Gastrocnemius medialis (tissue), 4 donors: ENCODE data around the gene PFDN1. TPM values are rescaled to one million over a fixed set of nuclear protein-coding genes. Genes with fewer than 3 reads are reported as not detected.

Source experiments
- ATAC-seq, 2 donors: fragments of 150-250 bp; one replicate each; pipeline ENCODE4 v1.9.1; 2016
- DNase-seq, 2 donors: peaks; one replicate each; pipeline ENCODE4 v3.0.0-alpha.2; 2019
- H3K27ac ChIP-seq, 4 donors: fragments of 200-600 bp; sonication (generic); 1 replicate in 1 of 4; 2 replicates in 3 of 4; pipeline ENCODE4 v1.5.1; 2016 to 2018; ENCODE audit warnings: mild to moderate bottlenecking in 2 of 4, moderate library complexity in 1 of 4
- H3K27me3 ChIP-seq, 3 donors: fragments of 200-600 bp; sonication (generic) in 2 of 3; 1 replicate in 1 of 3; 2 replicates in 2 of 3; pipeline versions ENCODE4 v1.5.1 to v1.6.0; 2016 to 2019; ENCODE audit warnings: mild to moderate bottlenecking in 1 of 3, moderate library complexity in 1 of 3
- H3K36me3 ChIP-seq, 2 donors: fragments of 200-600 bp; sonication (generic) in 1 of 2; one replicate each; pipeline ENCODE4 v1.5.1; 2017 to 2018
- H3K4me1 ChIP-seq, 2 donors: fragments of 200-600 bp; sonication (generic) in 1 of 2; one replicate each; pipeline ENCODE4 v1.5.1; 2016 to 2017; ENCODE audit warnings: mild to moderate bottlenecking in 2 of 2
- H3K4me3 ChIP-seq, 4 donors: fragments of 200-600 bp; sonication (generic) in 3 of 4; 1 replicate in 1 of 4; 2 replicates in 3 of 4; pipeline ENCODE4 v1.5.1; 2016 to 2019; ENCODE audit warnings: mild to moderate bottlenecking in 2 of 4
- H3K9me3 ChIP-seq, 3 donors: fragments of 200-600 bp; sonication (generic) in 2 of 3; 1 replicate in 1 of 3; 2 replicates in 2 of 3; pipeline ENCODE4 v1.5.1; 2016 to 2019
- CTCF ChIP-seq, 5 experiments: fragments of 450-650 bp in 3 of 5; fragments of 200-600 bp in 2 of 5; sonication (generic) in 2 of 5; IDR thresholded peaks in 4 of 5; conservative IDR thresholded peaks in 1 of 5; 1 replicate in 4 of 5; 2 replicates in 1 of 5; pipeline ENCODE4 v1.5.1; 2016 to 2019; ENCODE audit warnings: antibody characterized with exemption in 5 of 5, mild to moderate bottlenecking in 3 of 5, moderate library complexity in 3 of 5
- POLR2A ChIP-seq, 2 donors: fragments of 450-650 bp; IDR thresholded peaks; one replicate each; pipeline ENCODE4 v1.6.1; 2017; ENCODE audit warnings: antibody characterized with exemption in 2 of 2, mild to moderate bottlenecking in 2 of 2, moderate library complexity in 2 of 2
- in situ Hi-C, 4 donors: fragments of 200-750 bp; cut with MboI; loops; one replicate each; pipeline versions ENCODE4 v1.15.0 to v1.8.0; 2017; ENCODE audit warnings: low sequenced_read_pairs in 4 of 4
- intact Hi-C: fragments of 100-400 bp; cut with DNase I; formaldehyde crosslinking; loops from one replicate; pipeline ENCODE4 v1.15.1; 2023; ENCODE audit warnings: low total_unique reads
- total RNA-seq, 4 donors: library from RNA; depleted of rRNA; stranded (reverse); fragments of >200 nt; gene quantifications; one replicate each; pipeline versions ENCODE4 v1.1.0 to v1.2.3, GENCODE V29; 2016

PFDN1 gene
- total RNA-seq, 4 donors from 2014 or later: 47.9 to 81.0 (median 77.9) TPM

DNA sequence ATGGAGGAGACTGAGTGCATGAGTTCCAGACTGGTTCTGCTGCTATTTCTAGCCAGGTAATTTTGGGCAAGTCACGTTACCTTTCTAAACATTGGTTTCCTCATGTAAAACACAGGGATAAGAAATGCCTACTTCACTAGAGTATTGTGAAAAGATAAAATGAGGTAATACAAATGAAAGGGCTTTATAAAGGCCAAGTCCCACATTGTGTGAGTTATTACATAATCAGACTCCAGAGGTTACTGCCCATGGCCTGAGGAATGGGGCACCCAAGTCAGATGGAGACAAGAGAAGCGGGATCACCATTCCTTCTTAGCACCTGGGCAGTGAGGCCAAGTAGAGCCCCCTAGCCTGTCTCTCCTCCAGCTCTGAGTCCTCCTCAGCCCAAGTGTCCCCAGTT is 36.0 kb upstream of the PFDN1 start:
- in situ Hi-C loops: loop anchor here in 1 of 4 donors (5.0 kb wide), 1 partner anchor 37 kb away; the partner anchor contains the start of gene PFDN1
- no peak for ATAC-seq

GRCh38 chr5:140338336-140338735 is 35.4 kb upstream of the PFDN1 start:
- DNase-seq (no peak), ATAC-seq (peak; percentile 42 to 60)
- Histone ChIP-seq H3K36me3 (peaks cover 0 to 23% of the 10 kb centered on the region in 2 donors), H3K4me1 (peaks cover 70 to 91% of the 10 kb centered on the region in 2 donors), H3K27ac (peak overlapping the region; percentile 91 to 97 (median 94)), H3K4me3 (no peak overlapping the region), H3K9me3 (no peaks in the 10 kb centered on the region), H3K27me3 (no peaks in the 10 kb centered on the region)
- TF ChIP-seq POLR2A (IDR thresholded peaks at IDR 0.05) (no peak), CTCF (IDR thresholded peaks at IDR 0.05 in 4 of 5, conservative IDR thresholded peaks at IDR 0.05 in 1 of 5) (no peak)
- in situ Hi-C loops (loop anchor here in 1 of 4 donors (5.0 kb wide), 1 partner anchor 36 kb away; the partner anchor contains the start of gene PFDN1), intact Hi-C loops (no loop called here)

More for the DNA sequence above, 36.0 kb upstream of the PFDN1 start:
- Histone ChIP-seq H3K9me3 (no peaks in the 10 kb centered on the region), H3K4me1 (peaks cover 73 to 92% of the 10 kb centered on the region in 2 donors), H3K36me3 (peaks cover 0 to 17% of the 10 kb centered on the region in 2 donors), H3K27me3 (no peaks in the 10 kb centered on the region), H3K27ac (peak overlapping the region; percentile 91 to 97 (median 94)), H3K4me3 (no peak overlapping the region)
- intact Hi-C loops: no loop called here
- TF ChIP-seq POLR2A (IDR thresholded peaks at IDR 0.05) (no peak), CTCF (IDR thresholded peaks at IDR 0.05 in 4 of 5, conservative IDR thresholded peaks at IDR 0.05 in 1 of 5) (no peak)
- DNase-seq: no peak

DNA sequence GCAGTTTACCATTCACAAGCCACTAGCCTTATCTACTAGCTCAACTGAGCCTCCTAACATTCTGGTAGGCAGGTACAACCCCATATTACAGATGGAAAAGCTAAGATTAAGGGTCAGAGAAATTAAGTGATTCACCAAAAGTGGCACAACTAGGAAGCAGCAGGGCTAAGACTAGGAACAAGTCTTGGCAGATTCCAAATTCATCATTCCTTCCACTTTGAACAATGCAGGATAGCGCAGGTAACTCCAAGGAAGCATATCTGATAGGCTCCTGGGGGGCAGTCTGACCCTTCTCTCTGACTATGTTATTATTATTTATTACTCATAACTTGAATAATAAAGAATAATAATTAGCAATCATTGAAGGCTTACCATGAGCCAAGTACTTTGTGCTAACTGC is 35.0 kb upstream of the PFDN1 start:
- TF ChIP-seq POLR2A (IDR thresholded peaks at IDR 0.05) (no peak), CTCF (IDR thresholded peaks at IDR 0.05 in 4 of 5, conservative IDR thresholded peaks at IDR 0.05 in 1 of 5) (no peak)
- ATAC-seq: no peak
- no peaks in the 10 kb centered on the region for H3K27me3 ChIP-seq
- intact Hi-C loops (no loop called here), in situ Hi-C loops (loop anchor here in 1 of 4 donors (5.0 kb wide), 1 partner anchor 36 kb away; the partner anchor contains the start of gene PFDN1)
- peaks cover 0 to 27% of the 10 kb centered on the region in 2 donors for H3K36me3 ChIP-seq
- no peak for DNase-seq
- H3K4me3 ChIP-seq: no peak overlapping the region
- peaks cover 65 to 91% of the 10 kb centered on the region in 2 donors for H3K4me1 ChIP-seq
- peak overlapping the region; percentile 91 to 97 (median 94) for H3K27ac ChIP-seq
- H3K9me3 ChIP-seq: no peaks in the 10 kb centered on the region

GRCh38 chr5:140336388-140336787 is 33.5 kb upstream of the PFDN1 start:
- DNase-seq (peak; percentile 21 to 62), ATAC-seq (peak; percentile 41 to 51)
- intact Hi-C loops: no loop called here
- no peaks in the 10 kb centered on the region for H3K9me3 ChIP-seq
- no peak overlapping the region for H3K4me3 ChIP-seq
- peaks cover 53 to 78% of the 10 kb centered on the region in 2 donors for H3K4me1 ChIP-seq
- H3K27me3 ChIP-seq: no peaks in the 10 kb centered on the region
- peaks cover 0 to 34% of the 10 kb centered on the region in 2 donors for H3K36me3 ChIP-seq
- in situ Hi-C loops: loop anchor here in 1 of 4 donors (5.0 kb wide), 1 partner anchor 34 kb away; the partner anchor contains the start of gene PFDN1
- TF ChIP-seq POLR2A (IDR thresholded peaks at IDR 0.05) (no peak), CTCF (IDR thresholded peaks at IDR 0.05 in 4 of 5, conservative IDR thresholded peaks at IDR 0.05 in 1 of 5) (no peak)
- H3K27ac ChIP-seq: peak overlapping the region; percentile 91 to 97 (median 94)
